ENCODE measurements around the gene GOLGA6L7.
"Not testable (repeated sequence)": the region's sequence is repeated elsewhere in the genome, so short reads cannot be mapped to it uniquely, and the experiment has no call there.

GOLGA6L7 gene

GRCh38 chr15:28842210-28842609, 6.2 kb downstream of the GOLGA6L7 start:
- not testable (repeated sequence) for H3K27me3 Mint-ChIP-seq (ENCODE audit: low read depth); H3K9me3 Mint-ChIP-seq; H3K36me3 Mint-ChIP-seq (ENCODE audit: low read depth); H3K4me3 Mint-ChIP-seq; H3K27ac Mint-ChIP-seq; H3K4me1 Mint-ChIP-seq (ENCODE audit: low read depth)

- not testable (repeated sequence) for H3K9me3 Mint-ChIP-seq; H3K27ac Mint-ChIP-seq; H3K27me3 Mint-ChIP-seq (ENCODE audit: low read depth); H3K36me3 Mint-ChIP-seq (ENCODE audit: low read depth); H3K4me3 Mint-ChIP-seq; H3K4me1 Mint-ChIP-seq (ENCODE audit: low read depth)
Observed at GRCh38 chr15:28840285-28840684, 8.2 kb downstream of the GOLGA6L7 start.

- H3K4me1 Mint-ChIP-seq (ENCODE audit: low read depth); H3K27ac Mint-ChIP-seq; H3K4me3 Mint-ChIP-seq; H3K36me3 Mint-ChIP-seq (ENCODE audit: low read depth); H3K9me3 Mint-ChIP-seq: not testable (repeated sequence)
- H3K27me3 Mint-ChIP-seq (ENCODE audit: low read depth) = peaks cover 15% of the 10 kb centered on the region
Observed at GRCh38 chr15:28834957-28835585, 13.4 kb downstream of the GOLGA6L7 start.

DNA sequence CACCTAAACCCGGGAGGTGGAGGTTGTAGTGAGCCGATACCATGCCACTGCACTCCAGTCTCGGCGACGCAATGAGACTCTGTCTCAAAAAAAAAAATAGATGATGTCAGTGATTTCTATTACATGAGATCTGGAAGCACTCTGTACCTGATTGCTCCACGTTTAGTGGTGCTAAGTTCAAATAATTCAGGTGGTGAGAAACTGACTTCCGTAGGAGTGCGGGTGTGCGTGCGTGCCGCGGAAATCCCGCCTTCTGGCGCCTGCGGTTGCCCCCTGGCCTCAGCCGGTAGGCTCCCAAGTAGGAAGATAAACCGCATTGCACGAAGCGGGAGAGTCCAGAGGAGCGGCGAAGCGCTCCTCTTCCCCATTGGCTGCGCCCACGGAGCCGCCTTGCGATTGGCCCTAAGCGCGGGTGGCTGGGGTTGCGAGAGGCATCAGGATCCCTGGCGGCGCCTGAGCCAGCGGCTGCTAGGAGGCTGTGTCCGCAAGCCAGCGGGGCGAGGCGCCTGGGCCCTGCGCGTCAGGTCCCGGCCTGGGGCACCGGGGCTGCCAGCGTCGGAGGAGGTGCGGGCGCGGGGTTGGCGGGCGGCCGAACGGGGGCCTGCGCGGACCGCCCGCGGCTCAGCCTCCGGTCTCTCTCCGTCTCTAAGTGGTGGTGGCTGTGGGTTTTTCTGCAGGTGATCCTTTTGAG, 16.4 kb downstream of the GOLGA6L7 start:
- peaks cover 27% of the 10 kb centered on the region for H3K27me3 Mint-ChIP-seq (ENCODE audit: low read depth)
- not testable (repeated sequence) for H3K4me1 Mint-ChIP-seq (ENCODE audit: low read depth); H3K27ac Mint-ChIP-seq; H3K36me3 Mint-ChIP-seq (ENCODE audit: low read depth); H3K9me3 Mint-ChIP-seq
- peak overlapping the region; percentile 74 for H3K4me3 Mint-ChIP-seq

GRCh38 chr15:28821420-28821819, 27.0 kb downstream of the GOLGA6L7 start:
- H3K4me3 Mint-ChIP-seq; H3K27me3 Mint-ChIP-seq (ENCODE audit: low read depth); H3K36me3 Mint-ChIP-seq (ENCODE audit: low read depth); H3K27ac Mint-ChIP-seq; H3K9me3 Mint-ChIP-seq; H3K4me1 Mint-ChIP-seq (ENCODE audit: low read depth): not testable (repeated sequence)

DNA sequence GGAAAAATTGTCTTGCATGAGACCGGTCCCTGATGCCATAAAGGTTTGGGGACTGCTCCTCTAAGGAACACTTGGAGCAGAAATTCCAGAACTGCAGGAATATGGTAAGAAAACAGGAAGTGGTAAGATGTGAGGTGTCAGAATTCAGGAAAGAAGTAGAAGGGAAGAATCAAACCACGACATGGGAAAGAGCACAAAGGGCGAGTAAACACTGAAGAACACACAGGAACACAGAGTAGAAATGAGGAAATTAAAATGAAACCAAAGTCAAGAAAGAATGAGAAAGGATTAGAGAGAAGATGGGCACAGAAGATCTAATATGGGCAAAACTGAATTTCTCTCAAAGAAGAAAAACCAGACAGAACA, 28.5 kb downstream of the GOLGA6L7 start:
- not testable (repeated sequence) for H3K36me3 Mint-ChIP-seq (ENCODE audit: low read depth); H3K27ac Mint-ChIP-seq; H3K9me3 Mint-ChIP-seq; H3K4me1 Mint-ChIP-seq (ENCODE audit: low read depth); H3K4me3 Mint-ChIP-seq; H3K27me3 Mint-ChIP-seq (ENCODE audit: low read depth)

DNA sequence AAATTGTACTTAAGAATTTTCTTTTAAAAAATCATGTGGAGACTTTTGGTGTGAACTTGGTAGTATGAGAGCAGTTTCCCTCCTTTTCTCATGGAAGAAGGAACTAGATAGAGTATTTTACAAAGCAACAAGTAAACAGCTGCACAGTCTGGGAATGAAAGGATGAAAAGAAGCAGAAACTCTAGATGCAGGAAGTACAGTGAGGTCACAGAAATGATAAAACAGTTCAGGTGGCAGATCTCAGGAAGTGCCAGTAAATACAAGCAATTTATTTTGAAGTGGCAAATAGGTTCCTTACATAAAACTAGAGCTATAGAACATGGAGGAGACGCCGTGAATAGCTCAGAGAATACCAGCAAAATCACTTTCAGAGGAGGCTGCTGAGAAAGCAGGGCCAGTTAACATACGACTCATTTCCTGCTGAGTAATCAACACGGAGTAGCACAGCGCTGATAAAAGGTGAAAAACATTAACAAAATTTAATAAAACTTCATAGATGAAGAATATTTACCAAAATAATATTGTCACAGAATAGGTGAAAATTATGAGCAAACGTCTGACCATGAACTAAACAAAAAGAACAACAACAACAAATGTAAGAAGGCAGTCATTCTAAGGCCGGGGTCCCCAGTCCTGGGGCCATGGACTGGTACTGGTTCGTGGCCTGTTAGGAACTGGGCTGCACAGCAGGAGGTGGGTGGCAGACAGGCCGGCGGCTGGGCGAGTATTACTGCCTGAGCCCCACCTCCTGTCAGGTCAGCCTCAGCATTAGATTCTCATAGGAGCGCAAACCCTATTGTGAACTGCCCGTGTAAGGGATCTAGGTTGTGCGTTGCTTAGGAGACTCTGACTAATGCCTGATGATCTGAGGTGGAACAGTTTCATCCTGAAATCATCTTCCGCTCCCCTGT, 29.2 kb downstream of the GOLGA6L7 start:
- H3K27ac Mint-ChIP-seq, H3K4me3 Mint-ChIP-seq: not testable (repeated sequence)

DNA sequence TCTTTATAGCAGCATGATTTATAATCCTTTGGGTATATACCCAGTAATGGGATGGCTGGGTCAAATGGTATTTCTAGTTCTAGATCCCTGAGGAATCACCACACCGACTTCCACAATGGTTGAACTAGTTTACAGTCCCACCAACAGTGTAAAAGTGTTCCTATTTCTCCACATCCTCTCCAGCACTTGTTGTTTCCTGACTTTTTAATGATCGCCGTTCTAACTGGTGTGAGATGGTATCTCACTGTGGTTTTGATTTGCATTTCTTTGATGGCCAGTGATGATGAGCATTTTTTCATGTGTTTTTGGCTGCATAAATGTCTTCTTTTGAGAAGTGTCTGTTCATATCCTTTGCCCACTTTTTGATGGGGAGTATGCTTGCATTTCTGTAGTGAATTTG, 30.3 kb downstream of the GOLGA6L7 start:
- peaks cover 12% of the 10 kb centered on the region for H3K27me3 Mint-ChIP-seq (ENCODE audit: low read depth)
- not testable (repeated sequence) for H3K4me3 Mint-ChIP-seq; H3K36me3 Mint-ChIP-seq (ENCODE audit: low read depth); H3K27ac Mint-ChIP-seq; H3K4me1 Mint-ChIP-seq (ENCODE audit: low read depth); H3K9me3 Mint-ChIP-seq

More for the DNA sequence above, 29.2 kb downstream of the GOLGA6L7 start:
- H3K27me3 Mint-ChIP-seq (ENCODE audit: low read depth); H3K4me1 Mint-ChIP-seq (ENCODE audit: low read depth); H3K36me3 Mint-ChIP-seq (ENCODE audit: low read depth); H3K9me3 Mint-ChIP-seq: not testable (repeated sequence)

DNA sequence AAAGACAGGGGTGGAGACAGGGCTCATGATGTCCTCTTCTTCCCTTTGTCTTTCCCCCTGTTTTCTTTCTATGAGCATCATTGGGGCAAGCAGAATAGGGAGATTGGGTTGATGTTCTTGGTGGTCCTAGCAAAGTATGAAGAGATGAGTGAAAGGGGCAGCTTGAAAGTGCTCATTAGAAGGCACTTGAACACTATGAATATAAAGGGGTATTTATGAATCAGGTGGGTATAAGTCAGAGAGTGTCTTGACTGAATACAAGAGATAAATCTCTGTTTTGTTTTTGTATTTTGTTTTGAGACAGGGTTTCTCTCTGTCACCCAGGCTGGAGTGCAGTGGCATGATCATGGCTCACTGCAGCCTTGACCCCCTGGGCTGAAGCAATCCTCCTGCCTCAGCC, 34.4 kb downstream of the GOLGA6L7 start:
- not testable (repeated sequence) for H3K4me1 Mint-ChIP-seq (ENCODE audit: low read depth); H3K36me3 Mint-ChIP-seq (ENCODE audit: low read depth); H3K9me3 Mint-ChIP-seq; H3K4me3 Mint-ChIP-seq; H3K27ac Mint-ChIP-seq
- H3K27me3 Mint-ChIP-seq (ENCODE audit: low read depth) = peaks cover 26% of the 10 kb centered on the region

DNA sequence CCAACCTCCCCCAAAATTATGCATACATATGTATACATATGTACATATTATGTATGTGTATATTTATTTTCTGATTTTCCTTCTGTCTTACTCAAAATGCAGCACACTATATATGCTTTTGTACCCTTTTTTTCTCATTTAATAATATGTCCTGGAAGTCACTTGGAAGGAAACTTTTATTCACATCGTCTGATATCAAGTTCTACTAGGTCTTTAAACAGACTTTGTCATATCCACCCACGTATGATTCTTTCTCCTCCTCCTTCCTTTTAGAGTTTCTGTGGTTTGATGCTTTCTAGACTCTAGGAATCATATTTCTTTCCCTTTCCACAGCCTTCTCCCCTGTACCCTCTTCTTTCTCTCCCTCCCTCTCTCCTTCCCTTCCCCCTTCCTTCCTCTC, 35.1 kb downstream of the GOLGA6L7 start:
- H3K4me1 Mint-ChIP-seq (ENCODE audit: low read depth); H3K27ac Mint-ChIP-seq; H3K9me3 Mint-ChIP-seq; H3K4me3 Mint-ChIP-seq; H3K36me3 Mint-ChIP-seq (ENCODE audit: low read depth): not testable (repeated sequence)
- peaks cover 28% of the 10 kb centered on the region for H3K27me3 Mint-ChIP-seq (ENCODE audit: low read depth)

DNA sequence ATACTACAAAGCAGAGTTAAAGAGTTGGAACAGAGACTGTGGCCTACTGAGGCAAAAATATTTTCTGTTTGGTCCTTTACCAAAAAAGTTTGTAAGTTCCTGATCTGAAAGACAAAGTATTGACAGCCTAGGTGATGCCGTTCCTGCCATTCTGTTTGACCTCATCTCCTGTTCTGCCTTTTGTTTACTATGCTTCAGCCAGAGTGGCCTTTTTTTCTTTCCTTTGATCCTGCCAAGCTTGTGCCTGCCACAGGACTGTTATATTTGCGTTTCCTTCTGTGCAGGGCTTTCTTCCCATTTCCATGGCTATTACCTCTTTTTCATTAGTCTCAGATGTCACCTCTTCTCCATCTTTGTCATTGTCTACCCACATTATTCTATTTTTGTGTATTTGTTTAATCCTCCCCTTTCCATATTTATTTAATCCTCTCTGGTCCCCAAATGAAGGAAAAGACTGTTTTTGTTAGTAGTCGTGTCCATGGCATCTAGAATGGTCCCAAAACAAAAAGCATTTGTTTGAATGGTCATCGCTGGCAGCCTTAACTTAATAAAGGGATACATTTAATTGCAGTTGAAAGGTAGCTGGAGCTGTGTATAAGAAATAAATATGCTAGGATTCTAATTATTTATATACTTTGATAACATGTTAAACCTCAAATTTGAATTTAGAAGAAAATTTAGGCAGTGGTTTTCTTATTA, 36.4 kb downstream of the GOLGA6L7 start:
- H3K9me3 Mint-ChIP-seq; H3K27ac Mint-ChIP-seq; H3K36me3 Mint-ChIP-seq (ENCODE audit: low read depth); H3K4me3 Mint-ChIP-seq; H3K4me1 Mint-ChIP-seq (ENCODE audit: low read depth): not testable (repeated sequence)
- H3K27me3 Mint-ChIP-seq (ENCODE audit: low read depth) = peaks cover 25% of the 10 kb centered on the region

DNA sequence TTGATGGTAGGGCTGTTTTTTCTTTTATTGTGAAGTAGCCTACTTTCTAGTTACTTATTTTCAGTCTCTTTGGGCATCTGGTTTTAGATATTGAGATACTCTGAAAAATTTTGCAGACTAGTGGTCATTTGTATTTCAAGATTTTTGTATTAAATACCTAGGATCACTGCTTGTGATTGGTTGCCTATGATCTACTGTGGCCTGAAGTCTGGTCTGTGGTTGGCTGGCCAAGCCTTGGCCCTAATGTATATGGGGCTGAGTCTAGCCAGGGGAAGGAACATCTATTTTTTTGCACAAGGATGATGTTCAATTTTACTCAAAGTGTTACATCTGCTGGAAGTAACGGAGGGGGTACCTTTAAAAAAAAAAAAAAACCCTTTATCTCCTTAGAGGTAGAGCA, 38.0 kb downstream of the GOLGA6L7 start:
- peaks cover 27% of the 10 kb centered on the region for H3K27me3 Mint-ChIP-seq (ENCODE audit: low read depth)
- not testable (repeated sequence) for H3K9me3 Mint-ChIP-seq; H3K4me1 Mint-ChIP-seq (ENCODE audit: low read depth); H3K27ac Mint-ChIP-seq; H3K4me3 Mint-ChIP-seq; H3K36me3 Mint-ChIP-seq (ENCODE audit: low read depth)

- H3K36me3 Mint-ChIP-seq (ENCODE audit: low read depth) = not testable (repeated sequence)
Observed at GRCh38 chr15:28808136-28808535, 40.3 kb downstream of the GOLGA6L7 start.

DNA sequence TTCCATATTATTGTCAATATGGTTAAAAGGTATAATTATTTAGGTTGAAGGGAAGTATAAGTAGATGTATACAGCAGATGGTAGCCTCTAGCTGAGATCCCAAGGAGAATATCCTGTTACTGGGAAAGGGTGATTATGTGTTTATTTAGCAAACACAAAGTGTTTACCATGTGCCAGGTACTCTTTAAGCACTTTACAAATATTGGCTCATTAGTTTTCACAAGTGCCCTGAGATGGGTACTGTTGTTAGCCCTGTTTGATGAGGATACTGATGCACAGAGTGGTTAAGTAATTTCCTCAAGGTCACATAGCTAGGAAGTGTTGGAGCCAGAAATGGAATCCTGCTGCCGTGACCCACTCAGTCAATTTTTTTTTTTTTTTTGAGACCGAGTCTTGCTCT, 48.1 kb downstream of the GOLGA6L7 start:
- H3K27me3 Mint-ChIP-seq (ENCODE audit: low read depth) = peaks cover 21% of the 10 kb centered on the region
- not testable (repeated sequence) for H3K4me1 Mint-ChIP-seq (ENCODE audit: low read depth); H3K36me3 Mint-ChIP-seq (ENCODE audit: low read depth); H3K27ac Mint-ChIP-seq; H3K9me3 Mint-ChIP-seq; H3K4me3 Mint-ChIP-seq

More at GRCh38 chr15:28808136-28808535, 40.3 kb downstream of the GOLGA6L7 start:
- peaks cover 24% of the 10 kb centered on the region for H3K27me3 Mint-ChIP-seq (ENCODE audit: low read depth)
- H3K9me3 Mint-ChIP-seq; H3K27ac Mint-ChIP-seq; H3K4me3 Mint-ChIP-seq; H3K4me1 Mint-ChIP-seq (ENCODE audit: low read depth): not testable (repeated sequence)

DNA sequence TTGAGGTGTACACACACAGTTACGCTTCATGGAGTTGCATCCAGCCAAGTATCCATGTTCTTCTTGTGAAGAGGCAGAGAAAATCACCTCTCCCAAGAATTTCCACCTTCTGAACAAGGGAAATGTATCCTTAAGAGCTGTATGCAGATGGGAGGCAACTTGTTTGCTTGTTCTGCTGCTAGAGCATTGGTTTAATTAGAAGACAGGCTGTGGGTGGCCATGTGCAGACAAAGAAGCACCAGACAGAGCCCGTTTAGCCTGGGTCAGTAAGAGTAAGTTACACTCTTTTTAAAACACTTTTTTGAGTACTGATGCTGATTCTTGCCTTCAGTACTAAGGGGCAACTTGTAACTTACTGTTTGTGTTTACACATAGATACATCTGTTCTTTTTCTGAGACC, 50.2 kb downstream of the GOLGA6L7 start:
- not testable (repeated sequence) for H3K9me3 Mint-ChIP-seq; H3K4me3 Mint-ChIP-seq; H3K4me1 Mint-ChIP-seq (ENCODE audit: low read depth); H3K27ac Mint-ChIP-seq; H3K36me3 Mint-ChIP-seq (ENCODE audit: low read depth)
- peaks cover 18% of the 10 kb centered on the region for H3K27me3 Mint-ChIP-seq (ENCODE audit: low read depth)
